H1 (cell line): ENCODE results near the gene TEAD1. TPM values are rescaled to one million over a fixed set of nuclear protein-coding genes. Genes with fewer than 3 reads are reported as not detected.

Experiments used
- CTCF ChIA-PET: fragments of 300-600 bp; sonication (Branson Sonifier 250); formaldehyde crosslinking; loops from one replicate; lab custom pipeline; 2021; ENCODE audit not compliant: partially characterized antibody; lab: Charles Lee
- POLR2A ChIA-PET: fragments of 300-600 bp; sonication (Branson Sonifier 250); formaldehyde crosslinking; loops from one replicate; lab custom pipeline; 2021; ENCODE audit warnings: inconsistent platforms; ENCODE audit not compliant: partially characterized antibody; lab: Charles Lee
- DNase-seq, 2 experiments: peaks; one replicate each; pipeline versions ENCODE4 v3.0.0 to v3.0.0-alpha.2; 2010 to 2022; ENCODE audit warnings: low spot score in 2 of 2, low read depth in 1 of 2, mixed read lengths in 1 of 2
- FAIRE-seq: peaks from 2 replicates; lab custom pipeline; 2011; peaks lifted over from hg19 to GRCh38; lab: Jason Lieb, UNC
- H2AFZ ChIP-seq: 2 replicates; pipeline ENCODE4 v1.8.1; 2012; ENCODE audit warnings: low read length, inconsistent platforms
- H2AK5ac ChIP-seq: 2 replicates; pipeline ENCODE4 v1.6.1; 2013; ENCODE audit warnings: low read depth, low read length
- H2BK120ac ChIP-seq: replicated peaks from 2 replicates; pipeline ENCODE3; 2013; ENCODE audit warnings: low read depth, low read length, inconsistent platforms
- H2BK12ac ChIP-seq: 2 replicates; pipeline ENCODE4 v1.6.1; 2013; ENCODE audit warnings: low read depth, low read length
- H2BK15ac ChIP-seq: 2 replicates; pipeline ENCODE4 v1.6.1; 2013; ENCODE audit warnings: low read length
- H2BK20ac ChIP-seq: 2 replicates; pipeline ENCODE4 v1.6.1; 2013; ENCODE audit warnings: low read length
- H2BK5ac ChIP-seq: 2 replicates; pipeline ENCODE4 v1.6.1; 2013; ENCODE audit warnings: low read depth, low read length
- H3K14ac ChIP-seq: 2 replicates; pipeline ENCODE4 v1.6.1; 2013; ENCODE audit warnings: inconsistent platforms; ENCODE audit not compliant: insufficient read length
- H3K18ac ChIP-seq: 2 replicates; pipeline ENCODE4 v1.6.1; 2013; ENCODE audit warnings: low read length; ENCODE audit errors: extremely low read depth
- H3K23ac ChIP-seq: 2 replicates; pipeline ENCODE4 v1.6.1; 2013; ENCODE audit warnings: inconsistent platforms; ENCODE audit not compliant: insufficient read length
- H3K23me2 ChIP-seq: 2 replicates; pipeline ENCODE4 v1.6.1; 2013; ENCODE audit warnings: low read depth, low read length
- H3K27ac ChIP-seq: 2 replicates; pipeline ENCODE4 v1.6.1; 2011; ENCODE audit warnings: low read depth, low read length, inconsistent platforms
- H3K27me3 ChIP-seq, 4 experiments: replicated peaks in 1 of 4; 1 replicate in 1 of 4; 2 replicates in 3 of 4; pipeline versions ENCODE4 v1.6.1 to v1.8.1; 2011 to 2013; ENCODE audit warnings: low read length in 3 of 4, mild to moderate bottlenecking in 3 of 4, inconsistent platforms in 2 of 4, mixed read lengths in 2 of 4, moderate library complexity in 1 of 4; ENCODE audit not compliant: control insufficient read depth in 3 of 4, insufficient read depth in 3 of 4; ENCODE audit errors: extremely low read depth in 1 of 4
- H3K36me3 ChIP-seq, 4 experiments: 2 replicates each; pipeline versions ENCODE4 v1.6.1 to v1.8.1; 2011 to 2013; ENCODE audit warnings: mild to moderate bottlenecking in 4 of 4, low read length in 3 of 4, moderate library complexity in 2 of 4, control low read depth in 1 of 4, inconsistent platforms in 1 of 4; ENCODE audit not compliant: insufficient read depth in 4 of 4, control insufficient read depth in 2 of 4
- H3K4ac ChIP-seq: replicated peaks from 2 replicates; pipeline ENCODE3; 2013; ENCODE audit warnings: low read length, low read depth, mixed read lengths, inconsistent platforms; ENCODE audit not compliant: insufficient read length
- H3K4me1 ChIP-seq, 4 experiments: replicated peaks in 1 of 4; 1 replicate in 1 of 4; 2 replicates in 3 of 4; pipeline versions ENCODE4 v1.6.1 to v1.8.1; 2011 to 2013; ENCODE audit warnings: low read length in 3 of 4, inconsistent platforms in 2 of 4, mixed read lengths in 1 of 4; ENCODE audit not compliant: insufficient read depth in 4 of 4, control insufficient read depth in 3 of 4
- H3K4me2 ChIP-seq, 2 experiments: 2 replicates each; pipeline versions ENCODE4 v1.6.1 to v1.8.1; 2011 to 2013; ENCODE audit warnings: low read depth in 2 of 2, low read length in 2 of 2, control low read depth in 1 of 2, inconsistent platforms in 1 of 2, mild to moderate bottlenecking in 1 of 2; ENCODE audit not compliant: insufficient read depth in 1 of 2
- H3K4me3 ChIP-seq, 4 experiments: fragments of 200-600, 300-600 bp in 1 of 4; sonication (generic), shearing (Covaris generic), sonication (Bioruptor Twin) in 1 of 4; 2 replicates each; pipeline versions ENCODE4 v1.5.1 to v1.8.1; 2011 to 2016; ENCODE audit warnings: low read length in 4 of 4, low read depth in 3 of 4, control low read depth in 2 of 4, inconsistent platforms in 2 of 4, mild to moderate bottlenecking in 2 of 4, mixed read lengths in 1 of 4, moderate library complexity in 1 of 4; ENCODE audit not compliant: insufficient read depth in 2 of 4; ENCODE audit errors: extremely low read depth in 1 of 4
- H3K56ac ChIP-seq: replicated peaks from 2 replicates; pipeline ENCODE3; 2013; ENCODE audit warnings: low read depth, mild to moderate bottlenecking, mixed read lengths, low read length, inconsistent platforms; ENCODE audit not compliant: insufficient read length
- H3K79me1 ChIP-seq: 2 replicates; pipeline ENCODE4 v1.6.1; 2013; ENCODE audit warnings: low read depth, low read length, control low read depth
- H3K79me2 ChIP-seq, 2 experiments: 2 replicates each; pipeline versions ENCODE4 v1.6.1 to v1.8.1; 2012 to 2013; ENCODE audit warnings: low read length in 2 of 2, mild to moderate bottlenecking in 2 of 2, inconsistent platforms in 1 of 2; ENCODE audit not compliant: insufficient read depth in 2 of 2, control insufficient read depth in 1 of 2
- H3K9ac ChIP-seq, 4 experiments: replicated peaks in 1 of 4; 1 replicate in 1 of 4; 2 replicates in 3 of 4; pipeline versions ENCODE4 v1.6.1 to v1.8.1; 2011 to 2013; ENCODE audit warnings: low read depth in 3 of 4, low read length in 3 of 4, control low read depth in 2 of 4, mild to moderate bottlenecking in 2 of 4, moderate library complexity in 2 of 4, inconsistent platforms in 1 of 4; ENCODE audit errors: extremely low read depth in 1 of 4
- H3K9me3 ChIP-seq, 2 experiments: 2 replicates each; pipeline versions ENCODE4 v1.6.1 to v1.8.1; 2012 to 2013; ENCODE audit warnings: mild to moderate bottlenecking in 2 of 2, moderate library complexity in 2 of 2, control low read depth in 1 of 2, inconsistent platforms in 1 of 2, low read depth in 1 of 2, low read length in 1 of 2, mixed read lengths in 1 of 2; ENCODE audit not compliant: insufficient read depth in 2 of 2
- H4K20me1 ChIP-seq, 2 experiments: replicated peaks in 1 of 2; 2 replicates each; pipeline versions ENCODE3 to v1.8.1; 2011 to 2013; ENCODE audit warnings: inconsistent platforms in 2 of 2, low read length in 2 of 2, mild to moderate bottlenecking in 1 of 2; ENCODE audit not compliant: insufficient read depth in 2 of 2, control insufficient read depth in 1 of 2
- H4K5ac ChIP-seq: 2 replicates; pipeline ENCODE4 v1.6.1; 2013; ENCODE audit warnings: low read length, low read depth, mixed read lengths, inconsistent platforms; ENCODE audit not compliant: insufficient read length
- H4K8ac ChIP-seq: 2 replicates; pipeline ENCODE4 v1.8.0; 2013; ENCODE audit warnings: mild to moderate bottlenecking, moderate library complexity, low read length, inconsistent platforms; ENCODE audit not compliant: insufficient read depth; ENCODE audit errors: extremely low read depth
- H4K91ac ChIP-seq: replicated peaks from 2 replicates; pipeline ENCODE3; 2013; ENCODE audit warnings: low read length, mixed read lengths, inconsistent platforms; ENCODE audit not compliant: insufficient read length
- WGBS, 2 experiments: shearing (Covaris generic) in 1 of 2; methylation state at CpG; one replicate each; pipeline versions ENCODE4 v1.1.6 to v1.1.7; 2013 to 2015; ENCODE audit warnings: low lambda C conversion rate in 2 of 2, mixed read lengths in 2 of 2, inconsistent platforms in 1 of 2, low coverage in 1 of 2, missing lambda C conversion rate in 1 of 2; ENCODE audit not compliant: insufficient replicate concordance in 2 of 2, insufficient coverage in 1 of 2, insufficient read length in 1 of 2; ENCODE audit errors: extremely low coverage in 1 of 2, missing lambda C conversion rate in 1 of 2; 5-methylcytosine and 5-hydroxymethylcytosine counted together
- polyA plus RNA-seq, 7 experiments: library from polyadenylated mRNA; depleted of rRNA in 3 of 7; stranded (reverse) in 5 of 7; unstranded in 2 of 7; fragments of >200 nt in 5 of 7; fragments of 200-250 nt in 2 of 7; gene quantifications; 1 replicate in 5 of 7; 2 replicates in 1 of 7; 4 replicates in 1 of 7; pipeline versions ENCODE4 v1.2.1 to v1.2.3, GENCODE V29; 2011 to 2013; ENCODE audit warnings: missing spikeins in 2 of 7, mixed read lengths in 2 of 7
- total RNA-seq: library from RNA; stranded (reverse); fragmentation: NEBNext Ultra II Directional; extraction: Animal tissue kit (Norgen Biotek cat#: 25700); gene quantifications from 2 replicates; pipeline ENCODE4 v1.2.1, GENCODE V29; 2021

The TEAD1 gene
- total and polyA plus RNA-seq, 2 of the 8 experiments (the other 6 are each of a cell fraction or from before 2014, with no cell fraction given) = 15.6 to 67.4 TPM

DNA sequence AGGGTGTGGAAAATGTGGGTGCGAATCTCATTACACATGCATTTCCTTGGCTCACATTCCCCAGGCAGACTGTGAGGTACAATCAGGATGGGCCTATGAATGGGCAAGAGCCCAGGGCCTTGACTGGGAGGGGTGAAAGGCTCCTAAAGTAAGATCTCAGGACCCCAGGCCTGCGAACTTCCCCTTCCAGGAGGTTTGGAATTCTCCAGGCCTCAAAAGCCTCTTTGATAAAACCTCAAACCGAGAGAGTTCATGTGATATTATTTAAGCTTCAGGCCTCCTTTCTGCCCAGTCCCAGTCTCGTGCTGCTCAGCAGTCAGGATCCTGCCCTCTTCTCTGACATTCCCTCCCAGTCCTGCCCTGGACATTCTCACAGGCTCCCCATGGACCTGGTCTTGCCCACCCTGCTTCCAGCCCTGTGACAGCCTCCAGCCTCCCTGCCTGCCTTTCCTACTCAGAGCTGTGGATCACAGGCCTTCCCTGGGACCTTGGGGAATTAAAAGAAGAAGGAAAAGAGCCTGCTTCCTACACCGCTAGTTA lies 37.3 kb upstream of the TEAD1 start:
- H4K5ac ChIP-seq = no peak overlapping the region
- no peak overlapping the region for H3K14ac ChIP-seq
- H3K4ac ChIP-seq = no peak overlapping the region
- DNase-seq (no peak), FAIRE-seq (no peak)
- H3K79me2 ChIP-seq = no peaks in the 10 kb centered on the region
- peak overlapping the region; percentile 16; the same call in 1 of the 2 replicates for H3K18ac ChIP-seq
- no peak overlapping the region for H3K27ac ChIP-seq
- H3K23ac ChIP-seq = no peak overlapping the region
- H4K20me1 ChIP-seq = no peaks in the 10 kb centered on the region
- WGBS, 2 experiments = 90% methylated on average over 5 of the region's 5 CpGs; no CpG with 5 or more reads in 1 of the 2 experiments
- no peak overlapping the region for H3K4me2 ChIP-seq
- H3K9me3 ChIP-seq = no peaks in the 10 kb centered on the region
- H3K9ac ChIP-seq = no peak overlapping the region
- 0 out of 7 replicates have a peak, but pooled peaks cover 0 to under 1% (median 0%) of the 10 kb centered on the region in 4 experiments for H3K4me1 ChIP-seq
- H4K91ac ChIP-seq = no peak overlapping the region
- H2BK120ac ChIP-seq = no peak overlapping the region
- CTCF ChIA-PET = interaction anchor here (1.1 to 1.9 kb wide), 2 partner anchors 37 to 348 kb away, joined by 3 to 5 read pairs; no protein-coding TSS in a partner anchor
- no peak overlapping the region for H3K56ac ChIP-seq
- H2BK5ac ChIP-seq = no peak overlapping the region
- H3K27me3 ChIP-seq = no peaks in the 10 kb centered on the region
- no peak overlapping the region for H2BK20ac ChIP-seq
- H3K4me3 ChIP-seq = no peak overlapping the region
- no peak overlapping the region for H2BK15ac ChIP-seq
- no peaks in the 10 kb centered on the region for H3K79me1 ChIP-seq
- H3K23me2 ChIP-seq = peaks cover 2% of the 10 kb centered on the region; the same call in 1 of the 2 replicates
- no peak overlapping the region for H2AK5ac ChIP-seq
- H2BK12ac ChIP-seq = no peak overlapping the region
- H3K36me3 ChIP-seq = no peaks in the 10 kb centered on the region
- peak overlapping the region; percentile 15; the same call in 1 of the 2 replicates for H4K8ac ChIP-seq
- POLR2A ChIA-PET = no interaction called here
- H2AFZ ChIP-seq = 0 out of 2 replicates have a peak overlapping the region, but pooled peaks have one; percentile 56
